Measurements from ENCODE around the gene RCN2.

GRCh38 chr15:76999996-77000395 is 68.4 kb downstream of the RCN2 start:
- TF ChIP-seq CTCF (conservative IDR thresholded peaks at IDR 0.05): no peak
- TF ChIP-seq EZH2 (IDR thresholded peaks at IDR 0.05; ENCODE audit: low read depth): no peak
